MM.1S (cell line): ENCODE results near the gene ST3GAL4.

Experiments
- DNase-seq: peaks from one replicate; pipeline ENCODE4 v3.0.0-alpha.2; 2015
- H2AFZ ChIP-seq: fragments of 300-600 bp; sonication (generic); 2 replicates; pipeline ENCODE4 v1.6.0; 2016; ENCODE audit warnings: antibody characterized with exemption, low read length
- H3F3A ChIP-seq: fragments of 300-600 bp; sonication (generic); 2 replicates; pipeline ENCODE4 v1.6.1; 2016; ENCODE audit warnings: mild to moderate bottlenecking, antibody characterized with exemption, low read length, moderate library complexity, mixed read lengths; ENCODE audit not compliant: insufficient read depth
- H3K27ac ChIP-seq: fragments of 300-600 bp; sonication (generic); 2 replicates; pipeline ENCODE4 v1.5.1; 2016; ENCODE audit warnings: mild to moderate bottlenecking, low read length
- H3K27me3 ChIP-seq: fragments of 300-600 bp; sonication (generic); replicated peaks from 2 replicates; pipeline ENCODE4 v1.6.0; 2016; ENCODE audit warnings: low read length; ENCODE audit not compliant: insufficient read depth
- H3K36me3 ChIP-seq: fragments of 300-600 bp; sonication (generic); replicated peaks from 2 replicates; pipeline ENCODE4 v1.6.1; 2016; ENCODE audit warnings: mild to moderate bottlenecking, low read length, mixed read lengths; ENCODE audit not compliant: insufficient read depth
- H3K4me1 ChIP-seq: fragments of 300-600 bp; sonication (generic); 2 replicates; pipeline ENCODE4 v1.6.1; 2016; ENCODE audit warnings: low read length, mixed read lengths
- H3K4me2 ChIP-seq: fragments of 300-600 bp; sonication (generic); 2 replicates; pipeline ENCODE4 v1.6.0; 2016; ENCODE audit warnings: low read depth, low read length
- H3K4me3 ChIP-seq: fragments of 300-600 bp; sonication (generic); 2 replicates; pipeline ENCODE4 v1.5.1; 2016; ENCODE audit warnings: low read length, mixed read lengths
- H3K79me2 ChIP-seq: fragments of 300-600 bp; sonication (generic); 2 replicates; pipeline ENCODE4 v1.6.1; 2016; ENCODE audit warnings: mixed run types, low read length, mixed read lengths
- H3K9ac ChIP-seq: fragments of 300-600 bp; sonication (generic); 2 replicates; pipeline ENCODE4 v1.6.1; 2016; ENCODE audit warnings: low read length, mixed read lengths
- H3K9me2 ChIP-seq: fragments of 300-600 bp; sonication (generic); replicated peaks from 2 replicates; pipeline ENCODE4 v1.6.1; 2016; ENCODE audit warnings: mild to moderate bottlenecking, low read length, mixed read lengths; ENCODE audit not compliant: insufficient read depth
- H3K9me3 ChIP-seq: fragments of 300-600 bp; sonication (generic); replicated peaks from 2 replicates; pipeline ENCODE4 v1.6.1; 2016; ENCODE audit warnings: mild to moderate bottlenecking, low read length, mixed read lengths; ENCODE audit not compliant: insufficient read depth
- H4K20me1 ChIP-seq: fragments of 300-600 bp; sonication (generic); 2 replicates; pipeline ENCODE4 v1.6.1; 2016; ENCODE audit warnings: mild to moderate bottlenecking, low read length, moderate library complexity, mixed read lengths; ENCODE audit not compliant: insufficient read depth
- EZH2 ChIP-seq: fragments of 300-600 bp; sonication (generic); optimal IDR thresholded peaks from 2 replicates; pipeline ENCODE3; 2017; ENCODE audit warnings: low read depth, mild to moderate bottlenecking, antibody characterized with exemption, low read length, mixed read lengths
- EZH2phosphoT487 ChIP-seq: fragments of 300-600 bp; sonication (generic); IDR thresholded peaks from 2 replicates; pipeline ENCODE4 v1.6.1; 2018; ENCODE audit warnings: antibody characterized with exemption, low read length
- TF ChIP-seq, protein P1 (sequence below): fragments of 300-600 bp; sonication (generic); IDR thresholded peaks from 2 replicates; pipeline ENCODE4 v1.5.1; 2016; ENCODE audit warnings: antibody characterized with exemption, low read length, mixed read lengths

ST3GAL4 gene

DNA sequence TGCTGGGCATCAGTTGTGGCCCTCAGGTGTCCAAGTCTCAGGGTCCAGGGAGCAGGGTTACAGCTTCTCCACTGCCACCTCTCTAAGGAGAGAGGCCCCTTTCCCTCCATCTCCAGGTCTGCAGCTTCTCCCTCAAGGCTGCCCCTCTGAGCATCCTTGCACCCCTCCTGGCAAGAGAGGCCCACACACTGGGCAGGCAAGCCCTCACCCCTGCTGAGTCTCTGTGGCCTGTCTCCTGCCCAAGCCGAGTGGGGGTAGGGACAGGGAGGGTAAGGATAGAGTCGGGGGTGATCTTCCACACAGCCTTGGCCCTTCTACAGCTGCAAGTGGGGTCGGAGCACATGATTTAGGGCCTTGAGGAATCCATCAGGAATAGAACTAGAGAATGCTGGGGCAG, 76.6 kb downstream of the ST3GAL4 start:
- no peaks in the 10 kb centered on the region for H3K27me3 ChIP-seq
- TF ChIP-seq, protein P1, sequence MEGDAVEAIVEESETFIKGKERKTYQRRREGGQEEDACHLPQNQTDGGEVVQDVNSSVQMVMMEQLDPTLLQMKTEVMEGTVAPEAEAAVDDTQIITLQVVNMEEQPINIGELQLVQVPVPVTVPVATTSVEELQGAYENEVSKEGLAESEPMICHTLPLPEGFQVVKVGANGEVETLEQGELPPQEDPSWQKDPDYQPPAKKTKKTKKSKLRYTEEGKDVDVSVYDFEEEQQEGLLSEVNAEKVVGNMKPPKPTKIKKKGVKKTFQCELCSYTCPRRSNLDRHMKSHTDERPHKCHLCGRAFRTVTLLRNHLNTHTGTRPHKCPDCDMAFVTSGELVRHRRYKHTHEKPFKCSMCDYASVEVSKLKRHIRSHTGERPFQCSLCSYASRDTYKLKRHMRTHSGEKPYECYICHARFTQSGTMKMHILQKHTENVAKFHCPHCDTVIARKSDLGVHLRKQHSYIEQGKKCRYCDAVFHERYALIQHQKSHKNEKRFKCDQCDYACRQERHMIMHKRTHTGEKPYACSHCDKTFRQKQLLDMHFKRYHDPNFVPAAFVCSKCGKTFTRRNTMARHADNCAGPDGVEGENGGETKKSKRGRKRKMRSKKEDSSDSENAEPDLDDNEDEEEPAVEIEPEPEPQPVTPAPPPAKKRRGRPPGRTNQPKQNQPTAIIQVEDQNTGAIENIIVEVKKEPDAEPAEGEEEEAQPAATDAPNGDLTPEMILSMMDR: no peak
- no peak overlapping the region for H3K27ac ChIP-seq
- H3F3A ChIP-seq: no peaks in the 10 kb centered on the region
- no peaks in the 10 kb centered on the region for H3K79me2 ChIP-seq
- no peak overlapping the region for H2AFZ ChIP-seq
- no peak overlapping the region for H3K4me2 ChIP-seq
- no peak overlapping the region for H3K9ac ChIP-seq
- no peaks in the 10 kb centered on the region for H3K36me3 ChIP-seq
- H3K9me3 ChIP-seq: no peaks in the 10 kb centered on the region
- no peak for DNase-seq
- H3K4me3 ChIP-seq: no peak overlapping the region
- no peaks in the 10 kb centered on the region for H3K9me2 ChIP-seq
- no peaks in the 10 kb centered on the region for H3K4me1 ChIP-seq
- H4K20me1 ChIP-seq: no peaks in the 10 kb centered on the region

DNA sequence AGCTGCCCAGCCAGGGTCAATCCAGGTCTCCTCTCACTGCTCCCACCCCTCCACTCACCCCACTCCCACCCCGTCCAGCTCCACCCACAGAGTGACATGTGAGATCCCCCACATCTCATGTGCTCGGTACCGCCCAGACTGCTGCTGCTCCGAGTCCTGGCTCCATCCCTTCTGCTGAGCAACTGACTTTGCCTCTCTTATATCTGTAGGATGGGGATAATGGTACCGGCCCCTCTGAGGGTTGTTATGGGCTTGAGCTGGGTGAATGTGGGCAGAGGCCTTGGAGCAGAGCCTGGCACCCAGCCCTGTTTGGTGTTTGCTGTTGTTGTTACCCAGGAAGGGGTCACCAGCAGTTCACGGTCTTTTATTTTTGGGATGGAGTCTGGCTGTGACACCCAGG, 77.0 kb downstream of the ST3GAL4 start:
- H3K4me2 ChIP-seq: no peak overlapping the region
- no peak for DNase-seq
- TF ChIP-seq, protein P1: no peak
- TF ChIP-seq EZH2phosphoT487 (no peak), EZH2 (no peak)
- H3K27ac ChIP-seq: no peak overlapping the region
- no peaks in the 10 kb centered on the region for H4K20me1 ChIP-seq
- H3K79me2 ChIP-seq: no peaks in the 10 kb centered on the region
- no peak overlapping the region for H2AFZ ChIP-seq
- H3K9me3 ChIP-seq: no peaks in the 10 kb centered on the region
- no peaks in the 10 kb centered on the region for H3F3A ChIP-seq
- H3K36me3 ChIP-seq: no peaks in the 10 kb centered on the region
- no peaks in the 10 kb centered on the region for H3K9me2 ChIP-seq
- no peaks in the 10 kb centered on the region for H3K4me1 ChIP-seq
- H3K4me3 ChIP-seq: no peak overlapping the region
- no peak overlapping the region for H3K9ac ChIP-seq
- no peaks in the 10 kb centered on the region for H3K27me3 ChIP-seq

- H3K9ac ChIP-seq: no peak overlapping the region
- H2AFZ ChIP-seq: no peak overlapping the region
- no peak overlapping the region for H3K27ac ChIP-seq
- TF ChIP-seq EZH2phosphoT487 (no peak), EZH2 (no peak)
- TF ChIP-seq, protein P1: no peak
- H3K27me3 ChIP-seq: no peaks in the 10 kb centered on the region
- H3K4me3 ChIP-seq: no peak overlapping the region
- 0 out of 2 replicates have a peak, but pooled peaks cover 2% of the 10 kb centered on the region for H3K4me1 ChIP-seq
- H3K36me3 ChIP-seq: no peaks in the 10 kb centered on the region
- H3K4me2 ChIP-seq: no peak overlapping the region
- H3K79me2 ChIP-seq: no peaks in the 10 kb centered on the region
- H3K9me2 ChIP-seq: no peaks in the 10 kb centered on the region
- no peaks in the 10 kb centered on the region for H3F3A ChIP-seq
- no peaks in the 10 kb centered on the region for H4K20me1 ChIP-seq
- H3K9me3 ChIP-seq: no peaks in the 10 kb centered on the region
- no peak for DNase-seq
These were observed 77.9 kb downstream of the ST3GAL4 start for GRCh38 chr11:126433244-126433846.
